ENCODE results near the gene CACNB2.

The CACNB2 gene

DNA sequence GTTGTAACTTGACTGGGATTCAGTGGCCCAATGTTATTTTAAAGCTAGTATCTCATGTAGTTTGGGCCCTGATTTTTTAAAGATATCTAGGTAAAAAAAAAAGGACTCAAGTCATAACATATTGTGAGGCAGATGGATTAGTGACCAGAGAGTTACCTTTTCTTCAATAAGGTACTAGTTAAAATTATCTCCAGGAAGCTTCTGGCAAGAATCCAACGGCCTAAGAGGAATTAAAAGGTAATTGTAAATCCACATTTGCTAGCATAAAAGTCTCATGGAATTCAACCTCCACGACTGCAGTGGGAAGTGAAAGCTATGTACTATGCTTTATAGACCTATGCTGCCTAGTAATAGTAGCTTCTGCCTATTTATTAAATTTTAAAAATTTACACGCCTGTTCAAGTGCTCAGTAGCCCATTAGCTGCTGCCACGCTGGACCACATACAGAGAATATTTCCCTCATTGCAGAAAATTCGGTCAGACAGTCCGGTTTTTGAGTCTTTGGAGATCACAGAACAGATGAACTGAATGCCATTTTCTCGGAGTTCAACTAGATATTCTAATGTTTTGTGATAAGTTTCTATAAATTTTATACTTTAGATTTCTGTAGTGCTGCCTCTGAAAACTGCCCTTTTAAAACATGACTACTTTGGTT, 392.8 kb downstream of the CACNB2 start:
- H3K27me3 ChIP-seq (ENCODE audit: control insufficient read depth, insufficient read depth, low read length, poor library complexity, severe bottlenecking): no peaks in the 10 kb centered on the region
- H3K27ac ChIP-seq (ENCODE audit: insufficient read depth, low read depth, low read length, poor library complexity, severe bottlenecking): no peak overlapping the region
- H3K4me3 ChIP-seq (ENCODE audit: insufficient read depth, low read depth, low read length): no peak overlapping the region
- no peaks in the 10 kb centered on the region for H3K9me3 ChIP-seq (ENCODE audit: control insufficient read depth, low read length)
- no peaks in the 10 kb centered on the region for H3K36me3 ChIP-seq (ENCODE audit: control insufficient read depth, insufficient read depth, low read length)
- WGBS, 2 experiments: 93 to 95% methylated on average over 5 to 7 of the region's 7 CpGs
- no peaks in the 10 kb centered on the region for H3K4me1 ChIP-seq (ENCODE audit: control insufficient read depth, insufficient read depth, low read length)

DNA sequence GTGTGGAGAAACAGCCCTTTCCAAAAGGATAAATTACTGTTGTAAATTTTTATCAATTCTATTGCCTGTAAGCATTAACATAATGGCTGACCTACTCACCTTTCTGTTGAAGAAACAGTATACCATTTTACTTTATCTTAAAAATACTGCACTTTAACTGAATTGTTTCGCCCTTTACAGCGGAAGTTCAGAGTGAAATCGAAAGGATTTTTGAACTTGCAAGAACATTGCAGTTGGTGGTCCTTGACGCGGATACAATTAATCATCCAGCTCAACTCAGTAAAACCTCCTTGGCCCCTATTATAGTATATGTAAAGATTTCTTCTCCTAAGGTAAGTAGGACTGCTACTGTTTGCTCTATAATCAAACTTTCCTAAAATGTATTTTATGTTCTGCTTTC, 393.7 kb downstream of the CACNB2 start:
- Histone ChIP-seq H3K36me3 (ENCODE audit: control insufficient read depth, insufficient read depth, low read length) (no peaks in the 10 kb centered on the region), H3K27me3 (ENCODE audit: control insufficient read depth, insufficient read depth, low read length, poor library complexity, severe bottlenecking) (no peaks in the 10 kb centered on the region), H3K4me1 (ENCODE audit: control insufficient read depth, insufficient read depth, low read length) (no peaks in the 10 kb centered on the region), H3K9me3 (ENCODE audit: control insufficient read depth, low read length) (no peaks in the 10 kb centered on the region), H3K4me3 (ENCODE audit: insufficient read depth, low read depth, low read length) (no peak overlapping the region), H3K27ac (ENCODE audit: insufficient read depth, low read depth, low read length, poor library complexity, severe bottlenecking) (no peak overlapping the region)
- 95 to 100% methylated on average over 3 to 5 of the region's 5 CpGs for WGBS, 2 experiments

DNA sequence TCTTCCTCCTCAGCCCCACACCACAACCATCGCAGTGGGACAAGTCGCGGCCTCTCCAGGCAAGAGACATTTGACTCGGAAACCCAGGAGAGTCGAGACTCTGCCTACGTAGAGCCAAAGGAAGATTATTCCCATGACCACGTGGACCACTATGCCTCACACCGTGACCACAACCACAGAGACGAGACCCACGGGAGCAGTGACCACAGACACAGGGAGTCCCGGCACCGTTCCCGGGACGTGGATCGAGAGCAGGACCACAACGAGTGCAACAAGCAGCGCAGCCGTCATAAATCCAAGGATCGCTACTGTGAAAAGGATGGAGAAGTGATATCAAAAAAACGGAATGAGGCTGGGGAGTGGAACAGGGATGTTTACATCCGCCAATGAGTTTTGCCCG, 399.1 kb downstream of the CACNB2 start:
- no peak overlapping the region for H3K27ac ChIP-seq (ENCODE audit: insufficient read depth, low read depth, low read length, poor library complexity, severe bottlenecking)
- no peaks in the 10 kb centered on the region for H3K9me3 ChIP-seq (ENCODE audit: control insufficient read depth, low read length)
- H3K27me3 ChIP-seq (ENCODE audit: control insufficient read depth, insufficient read depth, low read length, poor library complexity, severe bottlenecking): no peaks in the 10 kb centered on the region
- peaks cover 11% of the 10 kb centered on the region for H3K36me3 ChIP-seq (ENCODE audit: control insufficient read depth, insufficient read depth, low read length)
- H3K4me3 ChIP-seq (ENCODE audit: insufficient read depth, low read depth, low read length): no peak overlapping the region
- no peaks in the 10 kb centered on the region for H3K4me1 ChIP-seq (ENCODE audit: control insufficient read depth, insufficient read depth, low read length)
- whole genome bisulfite sequencing, 2 experiments: 86 to 93% methylated on average over 21 to 22 of the region's 22 CpGs

GRCh38 chr10:18540195-18540594, 400.0 kb downstream of the CACNB2 start:
- no peak overlapping the region for H3K27ac ChIP-seq (ENCODE audit: insufficient read depth, low read depth, low read length, poor library complexity, severe bottlenecking)
- no peaks in the 10 kb centered on the region for H3K4me1 ChIP-seq (ENCODE audit: control insufficient read depth, insufficient read depth, low read length)
- no peak overlapping the region for H3K4me3 ChIP-seq (ENCODE audit: insufficient read depth, low read depth, low read length)
- no peaks in the 10 kb centered on the region for H3K9me3 ChIP-seq (ENCODE audit: control insufficient read depth, low read length)
- peaks cover 11% of the 10 kb centered on the region for H3K36me3 ChIP-seq (ENCODE audit: control insufficient read depth, insufficient read depth, low read length)
- H3K27me3 ChIP-seq (ENCODE audit: control insufficient read depth, insufficient read depth, low read length, poor library complexity, severe bottlenecking): no peaks in the 10 kb centered on the region

DNA sequence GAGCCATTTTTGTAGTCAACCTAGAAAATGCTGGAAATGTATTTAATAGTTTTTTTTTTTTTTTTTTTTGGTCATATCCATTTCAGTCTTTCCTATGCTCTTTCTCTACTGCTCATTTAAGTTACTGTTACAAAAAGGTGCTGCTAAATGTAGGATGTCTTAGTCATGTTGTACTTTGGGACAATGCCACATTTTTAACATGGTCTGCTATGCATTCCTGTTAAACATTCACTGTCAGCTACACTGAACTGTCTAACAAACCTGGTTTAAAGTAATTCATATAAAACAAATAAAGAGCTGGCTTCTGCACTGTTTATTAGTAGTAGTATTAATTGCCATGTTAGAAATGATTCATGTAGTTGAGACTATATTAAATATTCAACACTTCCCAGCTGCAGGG, 402.6 kb downstream of the CACNB2 start:
- H3K4me3 ChIP-seq (ENCODE audit: insufficient read depth, low read depth, low read length): no peak overlapping the region
- H3K27ac ChIP-seq (ENCODE audit: insufficient read depth, low read depth, low read length, poor library complexity, severe bottlenecking): no peak overlapping the region
- no peaks in the 10 kb centered on the region for H3K9me3 ChIP-seq (ENCODE audit: control insufficient read depth, low read length)
- H3K36me3 ChIP-seq (ENCODE audit: control insufficient read depth, insufficient read depth, low read length): peaks cover 11% of the 10 kb centered on the region
- H3K27me3 ChIP-seq (ENCODE audit: control insufficient read depth, insufficient read depth, low read length, poor library complexity, severe bottlenecking): no peaks in the 10 kb centered on the region
- H3K4me1 ChIP-seq (ENCODE audit: control insufficient read depth, insufficient read depth, low read length): no peaks in the 10 kb centered on the region

DNA sequence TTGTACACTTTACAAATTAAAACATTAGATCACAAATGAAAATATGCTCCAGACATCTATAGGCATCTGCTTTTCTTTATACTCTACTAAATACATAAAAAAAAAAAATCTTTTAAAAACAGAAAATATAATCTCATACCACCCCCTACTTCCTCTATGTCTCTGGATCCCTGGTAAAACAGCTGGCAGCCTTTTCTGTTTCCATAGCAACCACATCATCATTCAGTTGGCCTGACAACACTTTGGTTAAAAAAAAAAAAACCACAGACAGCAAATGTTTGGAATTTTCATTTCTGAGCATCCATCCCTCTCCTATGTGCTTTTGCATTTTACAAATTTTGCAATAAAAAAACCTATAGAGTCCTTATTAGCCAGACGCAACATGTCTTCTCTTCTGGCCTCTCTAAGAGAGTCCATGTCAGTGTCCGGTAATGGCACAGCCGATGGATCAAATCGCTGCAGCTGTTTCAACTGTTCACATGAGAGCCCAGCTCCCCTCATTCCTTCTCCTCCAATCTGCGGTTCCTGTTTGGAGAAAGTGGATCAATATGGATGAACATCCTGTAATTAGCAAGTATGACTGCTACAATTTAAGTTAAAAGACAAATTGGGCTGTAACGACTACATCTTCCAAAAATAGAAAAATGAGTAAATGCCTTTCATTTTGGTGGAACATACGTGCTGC, 405.5 kb downstream of the CACNB2 start:
- Histone ChIP-seq H3K27me3 (ENCODE audit: control insufficient read depth, insufficient read depth, low read length, poor library complexity, severe bottlenecking) (no peaks in the 10 kb centered on the region), H3K27ac (ENCODE audit: insufficient read depth, low read depth, low read length, poor library complexity, severe bottlenecking) (no peak overlapping the region), H3K9me3 (ENCODE audit: control insufficient read depth, low read length) (no peaks in the 10 kb centered on the region), H3K4me1 (ENCODE audit: control insufficient read depth, insufficient read depth, low read length) (no peaks in the 10 kb centered on the region), H3K4me3 (ENCODE audit: insufficient read depth, low read depth, low read length) (no peak overlapping the region), H3K36me3 (ENCODE audit: control insufficient read depth, insufficient read depth, low read length) (peaks cover 8% of the 10 kb centered on the region)
- WGBS, 2 experiments: 93 to 97% methylated on average over 6 to 7 of the region's 7 CpGs

GRCh38 chr10:18549105-18549504, 408.9 kb downstream of the CACNB2 start:
- Histone ChIP-seq H3K27me3 (ENCODE audit: control insufficient read depth, insufficient read depth, low read length, poor library complexity, severe bottlenecking) (no peaks in the 10 kb centered on the region), H3K9me3 (ENCODE audit: control insufficient read depth, low read length) (no peaks in the 10 kb centered on the region), H3K27ac (ENCODE audit: insufficient read depth, low read depth, low read length, poor library complexity, severe bottlenecking) (no peak overlapping the region), H3K36me3 (ENCODE audit: control insufficient read depth, insufficient read depth, low read length) (peaks cover 5% of the 10 kb centered on the region), H3K4me3 (ENCODE audit: insufficient read depth, low read depth, low read length) (no peak overlapping the region), H3K4me1 (ENCODE audit: control insufficient read depth, insufficient read depth, low read length) (no peaks in the 10 kb centered on the region)
- WGBS, 2 experiments: 93 to 95% methylated on average over 2 of the region's 2 CpGs

- peaks cover 10% of the 10 kb centered on the region for H3K36me3 ChIP-seq (ENCODE audit: control insufficient read depth, insufficient read depth, low read length)
- WGBS, 2 experiments: 92 to 100% methylated on average over 2 of the region's 2 CpGs
- H3K27ac ChIP-seq (ENCODE audit: insufficient read depth, low read depth, low read length, poor library complexity, severe bottlenecking): no peak overlapping the region
- no peak overlapping the region for H3K4me3 ChIP-seq (ENCODE audit: insufficient read depth, low read depth, low read length)
- no peaks in the 10 kb centered on the region for H3K4me1 ChIP-seq (ENCODE audit: control insufficient read depth, insufficient read depth, low read length)
- H3K27me3 ChIP-seq (ENCODE audit: control insufficient read depth, insufficient read depth, low read length, poor library complexity, severe bottlenecking): no peaks in the 10 kb centered on the region
- no peaks in the 10 kb centered on the region for H3K9me3 ChIP-seq (ENCODE audit: control insufficient read depth, low read length)
Observed at GRCh38 chr10:18551473-18551872, 411.2 kb downstream of the CACNB2 start.

DNA sequence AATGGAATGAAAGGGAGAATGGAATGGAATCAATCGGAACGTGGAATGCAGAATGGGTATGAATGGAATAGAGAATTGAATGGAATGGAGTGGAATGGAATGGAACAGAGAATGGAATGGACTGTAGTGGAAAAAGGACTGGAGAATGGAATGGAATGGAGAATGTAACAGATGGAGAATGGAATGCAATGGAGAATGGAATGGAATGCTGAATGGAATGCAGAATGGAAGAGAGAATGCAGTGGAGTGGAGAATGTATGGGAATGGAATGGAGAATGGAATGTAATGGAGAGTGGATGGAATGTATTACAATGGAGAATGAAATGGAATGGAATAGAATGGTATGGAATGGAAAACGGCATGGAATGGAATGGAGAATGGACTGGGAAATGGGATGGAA, 414.3 kb downstream of the CACNB2 start:
- Histone ChIP-seq H3K4me3 (ENCODE audit: insufficient read depth, low read depth, low read length) (no peak overlapping the region), H3K27ac (ENCODE audit: insufficient read depth, low read depth, low read length, poor library complexity, severe bottlenecking) (no peak overlapping the region), H3K27me3 (ENCODE audit: control insufficient read depth, insufficient read depth, low read length, poor library complexity, severe bottlenecking) (no peaks in the 10 kb centered on the region), H3K4me1 (ENCODE audit: control insufficient read depth, insufficient read depth, low read length) (no peaks in the 10 kb centered on the region), H3K36me3 (ENCODE audit: control insufficient read depth, insufficient read depth, low read length) (peaks cover 10% of the 10 kb centered on the region), H3K9me3 (ENCODE audit: control insufficient read depth, low read length) (no peaks in the 10 kb centered on the region)
- 95 to 96% methylated on average over 3 of the region's 3 CpGs for WGBS, 2 experiments

DNA sequence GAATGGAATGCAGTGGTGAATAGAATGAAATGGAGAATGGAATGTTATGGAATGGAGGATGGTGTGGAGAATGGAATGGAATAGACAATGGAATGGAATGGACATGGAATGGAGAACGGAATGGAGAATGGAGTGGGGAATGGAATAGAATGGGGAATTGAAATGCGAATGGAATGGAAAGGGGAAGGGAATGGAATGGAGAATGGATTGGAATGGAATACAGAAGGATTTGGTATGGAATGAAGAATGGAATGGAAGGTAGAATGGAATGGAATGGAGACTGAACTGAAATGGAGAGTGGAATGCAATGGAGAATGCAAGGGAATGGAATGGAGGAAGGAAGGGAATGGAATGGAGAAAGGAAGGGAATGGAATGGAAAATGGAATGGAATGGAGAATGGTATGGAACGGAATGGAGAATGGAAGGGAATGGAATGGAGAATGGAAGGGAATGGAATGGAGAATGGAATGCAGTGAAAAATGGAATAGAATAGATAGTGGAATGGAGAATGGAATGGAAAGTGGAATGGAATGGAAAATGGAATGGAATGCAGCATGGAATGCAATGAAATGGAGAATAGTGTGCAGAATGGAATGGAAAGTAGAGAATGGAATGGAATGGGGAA, 416.4 kb downstream of the CACNB2 start:
- 93 to 94% methylated on average over 3 of the region's 3 CpGs for WGBS, 2 experiments
- no peak overlapping the region for H3K27ac ChIP-seq (ENCODE audit: insufficient read depth, low read depth, low read length, poor library complexity, severe bottlenecking)
- H3K9me3 ChIP-seq (ENCODE audit: control insufficient read depth, low read length): no peaks in the 10 kb centered on the region
- peaks cover 5% of the 10 kb centered on the region for H3K36me3 ChIP-seq (ENCODE audit: control insufficient read depth, insufficient read depth, low read length)
- no peaks in the 10 kb centered on the region for H3K4me1 ChIP-seq (ENCODE audit: control insufficient read depth, insufficient read depth, low read length)
- no peak overlapping the region for H3K4me3 ChIP-seq (ENCODE audit: insufficient read depth, low read depth, low read length)
- no peaks in the 10 kb centered on the region for H3K27me3 ChIP-seq (ENCODE audit: control insufficient read depth, insufficient read depth, low read length, poor library complexity, severe bottlenecking)
